Fibroblast of lung (primary cell): ENCODE results near the gene FARP1. TPM values are rescaled to one million over a fixed set of nuclear protein-coding genes. Genes with fewer than 3 reads are reported as not detected.
A peak's percentile ranks its signal among the peaks of the same experiment; 100 is the strongest.

Experiments used
- DNase-seq, 2 donors: peaks; one replicate each; pipeline versions ENCODE4 v3.0.0 to v3.0.0-alpha.2; 2010; ENCODE audit warnings: low read depth in 2 of 2
- H2AFZ ChIP-seq: 2 replicates; pipeline ENCODE4 v1.5.1; 2012; ENCODE audit warnings: low read length, control low read depth, inconsistent platforms
- H3K27ac ChIP-seq: 2 replicates; pipeline ENCODE4 v1.5.1; 2011; ENCODE audit warnings: low read length, control low read depth; ENCODE audit not compliant: insufficient read depth
- H3K27me3 ChIP-seq: 2 replicates; pipeline ENCODE4 v1.5.1; 2011; ENCODE audit warnings: mild to moderate bottlenecking, low read length; ENCODE audit not compliant: control insufficient read depth, insufficient read depth
- H3K36me3 ChIP-seq: 2 replicates; pipeline ENCODE4 v1.5.1; 2011; ENCODE audit warnings: low read length; ENCODE audit not compliant: control insufficient read depth, insufficient read depth
- H3K4me1 ChIP-seq: 2 replicates; pipeline ENCODE4 v1.5.1; 2011; ENCODE audit warnings: low read length; ENCODE audit not compliant: control insufficient read depth, insufficient read depth; ENCODE audit errors: extremely low read depth
- H3K4me2 ChIP-seq: 2 replicates; pipeline ENCODE4 v1.5.1; 2011; ENCODE audit warnings: low read length, control low read depth; ENCODE audit not compliant: insufficient read depth; ENCODE audit errors: extremely low read depth
- H3K4me3 ChIP-seq, 4 experiments: fragments of 200-600 bp in 1 of 4; sonication (generic) in 1 of 4; replicated peaks in 1 of 4; 2 replicates each; pipeline ENCODE4 v1.5.1; 2011 to 2016; ENCODE audit warnings: low read length in 4 of 4, low read depth in 3 of 4, mild to moderate bottlenecking in 3 of 4, control low read depth in 2 of 4, inconsistent platforms in 1 of 4, mixed read lengths in 1 of 4; ENCODE audit not compliant: insufficient read depth in 1 of 4; ENCODE audit errors: control extremely low read depth in 1 of 4
- H3K79me2 ChIP-seq: 2 replicates; pipeline ENCODE4 v1.5.1; 2012; ENCODE audit warnings: mild to moderate bottlenecking, low read length, inconsistent platforms; ENCODE audit not compliant: control insufficient read depth, insufficient read depth
- H3K9ac ChIP-seq: 2 replicates; pipeline ENCODE4 v1.5.1; 2011; ENCODE audit warnings: mild to moderate bottlenecking, low read length, control low read depth; ENCODE audit not compliant: insufficient read depth
- H3K9me3 ChIP-seq: 2 replicates; pipeline ENCODE4 v1.5.1; 2012; ENCODE audit warnings: low read depth, low read length; ENCODE audit not compliant: control insufficient read depth, insufficient read depth
- H4K20me1 ChIP-seq: 2 replicates; pipeline ENCODE4 v1.5.1; 2011; ENCODE audit warnings: low read length; ENCODE audit not compliant: control insufficient read depth, insufficient read depth; ENCODE audit errors: extremely low read depth
- CTCF ChIP-seq, 2 donors: IDR thresholded peaks in 1 of 2; conservative IDR thresholded peaks in 1 of 2; 1 replicate in 1 of 2; 2 replicates in 1 of 2; pipeline ENCODE4 v1.5.1; 2011 to 2012; ENCODE audit warnings: low read length in 2 of 2, control low read depth in 1 of 2, inconsistent platforms in 1 of 2, low read depth in 1 of 2, mild to moderate bottlenecking in 1 of 2
- EZH2 ChIP-seq: IDR thresholded peaks from 2 replicates; pipeline ENCODE4 v1.5.1; 2012; ENCODE audit warnings: low read length, control low read depth, mild to moderate bottlenecking; ENCODE audit errors: missing control alignments
- polyA plus RNA-seq, 2 donors: library from polyadenylated mRNA; depleted of rRNA in 1 of 2; stranded (reverse) in 1 of 2; unstranded in 1 of 2; fragments of >200 nt; gene quantifications; 2 replicates each; pipeline ENCODE4 v1.2.1, GENCODE V29; 2011 to 2012; ENCODE audit warnings: missing spikeins in 1 of 2
- total RNA-seq: library from RNA; depleted of rRNA; stranded (reverse); fragments of >200 nt; gene quantifications from 2 replicates; pipeline ENCODE4 v1.2.1, GENCODE V29; 2014

FARP1 gene
- total and polyA plus RNA-seq, 2 donors (not counting 1 experiment from before 2014, with no cell fraction given): 50.9 to 199 TPM

GRCh38 chr13:98219685-98220084 is 76.8 kb downstream of the FARP1 start:
- H4K20me1 ChIP-seq: no peaks in the 10 kb centered on the region
- no peak overlapping the region for H3K9ac ChIP-seq
- H3K4me1 ChIP-seq: peaks cover 31% of the 10 kb centered on the region
- H3K36me3 ChIP-seq: no peaks in the 10 kb centered on the region
- DNase-seq: no peak
- H3K4me2 ChIP-seq: no peak overlapping the region
- H3K4me3 ChIP-seq: no peak overlapping the region
- H3K9me3 ChIP-seq: no peaks in the 10 kb centered on the region
- no peak overlapping the region for H2AFZ ChIP-seq
- H3K79me2 ChIP-seq: peaks cover 34% of the 10 kb centered on the region
- no peak for TF ChIP-seq CTCF (conservative IDR thresholded peaks at IDR 0.05 in 1 of 2, IDR thresholded peaks at IDR 0.05 in 1 of 2; ENCODE audit: low read depth in 1 of 2, low read length in 2 of 2)
- TF ChIP-seq EZH2: no peak
- no peak overlapping the region for H3K27ac ChIP-seq
- no peaks in the 10 kb centered on the region for H3K27me3 ChIP-seq

GRCh38 chr13:98220271-98220791 is 77.4 kb downstream of the FARP1 start:
- TF ChIP-seq CTCF (conservative IDR thresholded peaks at IDR 0.05 in 1 of 2, IDR thresholded peaks at IDR 0.05 in 1 of 2; ENCODE audit: low read depth in 1 of 2, low read length in 2 of 2) (no peak), EZH2 (no peak)
- Histone ChIP-seq H3K9ac (no peak overlapping the region), H3K27ac (no peak overlapping the region), H3K4me1 (peaks cover 24% of the 10 kb centered on the region), H4K20me1 (no peaks in the 10 kb centered on the region), H3K4me2 (no peak overlapping the region), H3K4me3 (no peak overlapping the region), H3K27me3 (no peaks in the 10 kb centered on the region), H3K9me3 (no peaks in the 10 kb centered on the region), H3K79me2 (peaks cover 35% of the 10 kb centered on the region), H2AFZ (no peak overlapping the region), H3K36me3 (peaks cover 2% of the 10 kb centered on the region)
- peak in 1 of 2 donors; percentile 47 for DNase-seq

GRCh38 chr13:98221234-98221633 is 78.3 kb downstream of the FARP1 start:
- no peaks in the 10 kb centered on the region for H3K9me3 ChIP-seq
- no peaks in the 10 kb centered on the region for H3K27me3 ChIP-seq
- H2AFZ ChIP-seq: no peak overlapping the region
- no peak for DNase-seq
- H3K27ac ChIP-seq: no peak overlapping the region
- H3K79me2 ChIP-seq: peaks cover 38% of the 10 kb centered on the region
- no peak overlapping the region for H3K4me2 ChIP-seq
- no peak overlapping the region for H3K9ac ChIP-seq
- H3K36me3 ChIP-seq: peaks cover 2% of the 10 kb centered on the region
- H3K4me3 ChIP-seq: no peak overlapping the region
- TF ChIP-seq CTCF (conservative IDR thresholded peaks at IDR 0.05 in 1 of 2, IDR thresholded peaks at IDR 0.05 in 1 of 2; ENCODE audit: low read depth in 1 of 2, low read length in 2 of 2): no peak
- no peaks in the 10 kb centered on the region for H4K20me1 ChIP-seq
- peaks cover 17% of the 10 kb centered on the region for H3K4me1 ChIP-seq
